HFF-Myc (cell line): ENCODE data around the gene KPNB1.

ENCODE experiments used
- DNase-seq: peaks from one replicate; pipeline ENCODE4 v3.0.0-alpha.2; 2011; ENCODE audit warnings: low read depth; ENCODE audit errors: extremely low read depth
- H3K4me3 ChIP-seq: replicated peaks from 2 replicates; pipeline ENCODE4 v1.5.1; 2011; ENCODE audit warnings: low read depth, mild to moderate bottlenecking, control low read depth, low read length
- CTCF ChIP-seq: IDR thresholded peaks from 2 replicates; pipeline ENCODE4 v1.5.1; 2012; ENCODE audit warnings: mild to moderate bottlenecking, low read depth, low read length, control low read depth; ENCODE audit errors: missing control alignments

KPNB1 gene

DNA sequence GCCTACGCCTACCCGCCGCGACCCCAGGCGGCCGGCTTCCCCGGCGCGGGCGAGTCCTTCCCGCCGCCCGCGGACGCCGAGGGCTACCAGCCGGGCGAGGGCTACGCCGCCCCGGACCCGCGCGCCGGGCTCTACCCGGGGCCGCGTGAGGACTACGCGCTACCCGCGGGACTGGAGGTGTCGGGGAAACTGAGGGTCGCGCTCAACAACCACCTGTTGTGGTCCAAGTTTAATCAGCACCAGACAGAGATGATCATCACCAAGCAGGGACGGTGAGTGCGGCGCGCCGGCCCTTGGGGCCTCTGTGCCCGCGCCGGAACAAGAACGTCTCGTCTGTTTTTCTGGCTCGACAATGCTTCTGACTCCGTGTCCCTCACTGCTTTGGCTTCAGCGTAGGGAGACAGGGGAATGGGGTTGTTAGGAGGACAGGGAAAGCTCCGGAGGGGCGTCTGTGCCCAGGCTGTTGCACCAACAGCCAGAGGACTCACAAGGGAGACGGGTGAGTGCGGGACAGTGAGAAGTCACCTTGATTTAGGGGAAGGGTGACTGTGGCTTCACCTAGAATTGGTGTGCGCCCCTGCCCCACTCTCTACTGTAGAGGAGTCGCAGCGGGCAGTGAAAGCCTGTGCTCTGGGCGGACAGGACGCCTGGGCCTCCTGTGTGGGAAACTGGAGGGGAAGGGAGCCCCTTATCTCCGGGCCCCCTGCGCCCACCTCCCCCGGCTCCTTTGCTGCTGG is 84.1 kb downstream of the KPNB1 start:
- no peak for DNase-seq
- no peak for TF ChIP-seq CTCF
- H3K4me3 ChIP-seq = no peak overlapping the region

DNA sequence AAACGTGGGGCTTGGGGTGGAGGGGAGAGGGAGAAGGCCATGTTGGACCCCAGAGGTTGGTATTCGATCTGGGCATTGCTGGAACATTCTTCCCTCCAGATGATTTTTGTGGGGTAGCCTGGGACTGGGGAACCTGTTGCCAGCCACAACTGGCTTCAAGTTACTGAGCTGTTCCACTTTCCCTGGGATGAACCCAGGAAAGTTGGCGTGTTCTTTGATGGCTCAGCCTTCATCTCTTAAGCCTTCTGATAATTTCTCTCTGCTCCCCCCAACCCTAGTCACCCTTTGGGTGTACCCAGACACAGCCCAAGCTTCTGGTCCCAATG is 85.4 kb downstream of the KPNB1 start:
- DNase-seq = no peak
- TF ChIP-seq CTCF = no peak
- H3K4me3 ChIP-seq = no peak overlapping the region
